Progenitor cell of endocrine pancreas (in vitro differentiated cells): ENCODE data around the gene PDE7B. TPM values are rescaled to one million over a fixed set of nuclear protein-coding genes. Genes with fewer than 3 reads are reported as not detected.

Source experiments
- DNase-seq: peaks from one replicate; pipeline ENCODE4 v3.0.0; 2021; ENCODE audit warnings: low spot score; ENCODE audit not compliant: unreplicated experiment
- H3K27ac Mint-ChIP-seq: 2 replicates; pipeline ENCODE4 v1.8.0; 2021; ENCODE audit warnings: mild to moderate bottlenecking, moderate library complexity, mixed read lengths
- H3K27me3 Mint-ChIP-seq: 2 replicates; pipeline ENCODE4 v1.8.0; 2021; ENCODE audit warnings: mixed read lengths
- H3K36me3 Mint-ChIP-seq: 2 replicates; pipeline ENCODE4 v1.8.0; 2022; ENCODE audit warnings: mixed read lengths; ENCODE audit not compliant: insufficient read depth
- H3K4me1 Mint-ChIP-seq: 2 replicates; pipeline ENCODE4 v1.8.0; 2021; ENCODE audit warnings: low read depth, mixed read lengths
- H3K4me3 Mint-ChIP-seq: 2 replicates; pipeline ENCODE4 v1.8.0; 2021; ENCODE audit warnings: low read depth, mild to moderate bottlenecking, moderate library complexity, mixed read lengths
- H3K9me3 Mint-ChIP-seq: 2 replicates; pipeline ENCODE4 v1.8.0; 2021; ENCODE audit warnings: low read depth, mixed read lengths
- total RNA-seq: library from RNA; stranded (reverse); gene quantifications from 2 replicates; pipeline ENCODE4 v1.2.1, GENCODE V29; 2021
- TF ChIP-seq, protein P1 (sequence below): fragments of 200-600 bp; sonication (generic); IDR thresholded peaks from one replicate; pipeline ENCODE4 v1.5.0; 2021; ENCODE audit warnings: antibody characterized with exemption, mild to moderate bottlenecking; ENCODE audit not compliant: unreplicated experiment

PDE7B gene
- total RNA-seq, 1 donor from 2014 or later = 0.07 TPM

DNA sequence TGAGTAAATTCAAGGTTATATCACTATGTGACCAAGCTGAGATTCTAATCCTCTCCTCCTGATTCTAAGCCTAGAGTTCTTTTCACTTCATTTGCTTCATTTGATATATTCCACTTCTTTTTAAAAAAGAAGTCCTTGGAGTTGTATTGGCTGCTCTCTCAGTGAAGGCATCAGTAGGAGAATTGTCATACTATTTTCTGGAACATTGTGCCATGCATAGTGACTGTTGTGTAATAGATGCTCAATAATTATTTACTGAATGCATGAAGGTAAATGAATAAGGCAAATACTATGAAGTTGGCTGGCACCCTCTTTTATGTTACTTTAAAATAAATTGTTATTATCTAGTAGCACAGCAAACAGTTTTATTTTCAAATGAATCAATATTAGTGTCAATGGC lies 209.3 kb downstream of the PDE7B start:
- Mint-ChIP-seq H3K4me3 (no peak overlapping the region), H3K27ac (no peak overlapping the region), H3K36me3 (no peaks in the 10 kb centered on the region), H3K4me1 (peaks cover 5% of the 10 kb centered on the region), H3K27me3 (peaks cover 14% of the 10 kb centered on the region), H3K9me3 (peaks cover 4% of the 10 kb centered on the region)
- no peak for DNase-seq
- TF ChIP-seq, protein P1, sequence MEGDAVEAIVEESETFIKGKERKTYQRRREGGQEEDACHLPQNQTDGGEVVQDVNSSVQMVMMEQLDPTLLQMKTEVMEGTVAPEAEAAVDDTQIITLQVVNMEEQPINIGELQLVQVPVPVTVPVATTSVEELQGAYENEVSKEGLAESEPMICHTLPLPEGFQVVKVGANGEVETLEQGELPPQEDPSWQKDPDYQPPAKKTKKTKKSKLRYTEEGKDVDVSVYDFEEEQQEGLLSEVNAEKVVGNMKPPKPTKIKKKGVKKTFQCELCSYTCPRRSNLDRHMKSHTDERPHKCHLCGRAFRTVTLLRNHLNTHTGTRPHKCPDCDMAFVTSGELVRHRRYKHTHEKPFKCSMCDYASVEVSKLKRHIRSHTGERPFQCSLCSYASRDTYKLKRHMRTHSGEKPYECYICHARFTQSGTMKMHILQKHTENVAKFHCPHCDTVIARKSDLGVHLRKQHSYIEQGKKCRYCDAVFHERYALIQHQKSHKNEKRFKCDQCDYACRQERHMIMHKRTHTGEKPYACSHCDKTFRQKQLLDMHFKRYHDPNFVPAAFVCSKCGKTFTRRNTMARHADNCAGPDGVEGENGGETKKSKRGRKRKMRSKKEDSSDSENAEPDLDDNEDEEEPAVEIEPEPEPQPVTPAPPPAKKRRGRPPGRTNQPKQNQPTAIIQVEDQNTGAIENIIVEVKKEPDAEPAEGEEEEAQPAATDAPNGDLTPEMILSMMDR = no peak

DNA sequence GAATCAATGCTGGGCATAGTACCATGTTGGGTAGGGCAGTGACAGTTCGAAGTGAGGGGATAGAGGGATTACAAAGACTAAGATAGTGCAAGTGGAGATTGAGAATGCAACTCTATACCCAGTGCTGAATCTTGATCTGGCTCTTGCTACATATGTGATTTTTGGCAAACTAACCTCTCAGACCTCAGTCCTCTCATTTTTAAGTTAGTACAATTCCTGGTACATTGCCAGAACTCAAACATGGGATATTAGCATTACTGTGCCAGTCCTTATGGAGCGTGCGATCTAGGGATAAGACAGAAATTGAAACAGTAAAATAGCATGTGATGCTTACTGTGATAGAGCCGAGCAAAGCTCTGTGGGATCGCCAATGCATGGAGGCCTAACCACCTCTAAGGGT lies 210.2 kb downstream of the PDE7B start:
- TF ChIP-seq, protein P1 = no peak
- H3K27ac Mint-ChIP-seq = no peak overlapping the region
- H3K4me3 Mint-ChIP-seq = no peak overlapping the region
- H3K36me3 Mint-ChIP-seq = no peaks in the 10 kb centered on the region
- H3K9me3 Mint-ChIP-seq = peaks cover 4% of the 10 kb centered on the region
- H3K4me1 Mint-ChIP-seq = peaks cover 5% of the 10 kb centered on the region
- H3K27me3 Mint-ChIP-seq = peaks cover 14% of the 10 kb centered on the region
- DNase-seq = no peak

DNA sequence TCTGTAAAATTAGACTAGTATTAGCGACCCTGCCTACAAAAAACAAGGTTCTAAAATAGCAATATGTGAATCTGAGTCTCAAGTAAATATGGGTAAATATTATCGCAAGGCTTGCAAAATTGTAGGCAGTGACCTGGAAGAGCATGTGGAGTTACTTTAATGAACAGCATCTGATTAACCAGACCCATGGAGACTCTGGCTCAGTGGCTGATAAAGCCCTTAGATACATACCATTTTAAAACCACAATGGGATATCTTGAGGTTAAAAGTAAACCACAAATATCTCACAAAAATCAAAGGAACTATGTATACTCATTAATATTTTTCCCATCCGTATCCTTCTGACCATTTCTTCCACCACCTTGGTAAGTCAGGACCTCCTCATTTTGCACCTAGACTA lies 211.6 kb downstream of the PDE7B start:
- peaks cover 14% of the 10 kb centered on the region for H3K27me3 Mint-ChIP-seq
- H3K4me3 Mint-ChIP-seq = no peak overlapping the region
- H3K36me3 Mint-ChIP-seq = no peaks in the 10 kb centered on the region
- peaks cover 3% of the 10 kb centered on the region for H3K9me3 Mint-ChIP-seq
- peaks cover 12% of the 10 kb centered on the region for H3K4me1 Mint-ChIP-seq
- H3K27ac Mint-ChIP-seq = no peak overlapping the region
- TF ChIP-seq, protein P1 = no peak
- DNase-seq = no peak

DNA sequence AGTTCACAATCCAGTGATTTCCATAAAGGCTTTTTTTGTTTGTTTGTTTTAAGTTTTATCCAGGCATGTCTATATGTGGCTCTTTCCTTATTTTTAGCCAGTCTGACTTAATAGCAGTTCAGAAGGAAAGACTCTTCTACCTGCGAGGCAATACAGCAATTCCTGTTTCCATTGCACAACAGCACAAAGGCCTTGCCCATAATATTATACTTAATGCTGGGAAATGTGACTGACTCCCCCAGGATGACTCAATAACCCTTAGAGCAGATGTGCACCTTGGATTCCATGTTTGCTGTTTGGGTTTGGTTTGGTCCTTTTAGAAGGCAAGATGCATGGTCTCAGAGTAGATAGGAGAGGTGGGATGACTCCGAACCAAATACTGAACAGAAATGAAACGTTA lies 214.5 kb downstream of the PDE7B start:
- no peaks in the 10 kb centered on the region for H3K36me3 Mint-ChIP-seq
- H3K4me1 Mint-ChIP-seq = peaks cover 13% of the 10 kb centered on the region
- peaks cover 3% of the 10 kb centered on the region for H3K27me3 Mint-ChIP-seq
- no peak overlapping the region for H3K4me3 Mint-ChIP-seq
- TF ChIP-seq, protein P1 = no peak
- H3K27ac Mint-ChIP-seq = no peak overlapping the region
- no peak for DNase-seq
- peaks cover 4% of the 10 kb centered on the region for H3K9me3 Mint-ChIP-seq

DNA sequence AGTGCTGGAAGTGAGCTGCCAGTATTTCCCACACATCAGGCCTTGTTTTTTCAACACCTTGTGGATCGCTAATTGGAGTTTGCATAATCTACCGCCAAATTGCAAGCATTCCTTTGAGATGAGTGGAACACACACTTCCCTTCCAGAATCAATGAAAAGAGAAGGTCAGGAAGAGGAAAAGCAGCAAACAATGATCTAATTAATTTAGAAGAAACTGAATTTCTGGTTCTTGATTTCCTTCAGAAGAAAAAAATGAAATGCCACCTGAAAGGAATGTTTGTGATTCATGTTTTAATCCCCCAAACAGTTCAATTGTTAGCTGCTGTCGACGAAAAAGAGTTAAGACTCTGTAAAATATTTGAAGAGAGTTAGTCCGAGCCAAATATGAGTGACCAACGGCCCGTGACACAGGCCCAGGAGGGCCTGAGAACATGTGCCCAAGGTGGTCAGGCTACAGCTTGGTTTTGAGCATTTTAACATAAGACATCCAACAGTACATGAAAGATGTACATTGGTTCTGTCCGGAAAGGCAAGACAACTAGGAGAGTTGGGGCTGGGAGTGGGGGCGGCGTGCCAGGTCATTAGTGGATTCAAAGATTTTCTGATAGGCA lies 216.3 kb downstream of the PDE7B start:
- TF ChIP-seq, protein P1 = no peak
- no peak for DNase-seq
- H3K4me3 Mint-ChIP-seq = no peak overlapping the region

More for the DNA sequence above, 216.3 kb downstream of the PDE7B start:
- peaks cover 12% of the 10 kb centered on the region for H3K4me1 Mint-ChIP-seq
- no peaks in the 10 kb centered on the region for H3K36me3 Mint-ChIP-seq
- H3K27ac Mint-ChIP-seq = peak overlapping the region; percentile 85
- peaks cover 3% of the 10 kb centered on the region for H3K27me3 Mint-ChIP-seq
- peaks cover 4% of the 10 kb centered on the region for H3K9me3 Mint-ChIP-seq
